ENCODE measurements around the gene PDRG1.

- TF ChIP-seq EZH2 (IDR thresholded peaks at IDR 0.05; ENCODE audit: borderline replicate concordance, low read depth, low read length, severe bottlenecking) (no peak), CTCF (IDR thresholded peaks at IDR 0.05; ENCODE audit: borderline replicate concordance, extremely low read depth, low read length, poor library complexity, severe bottlenecking) (no peak)
These were observed 54.3 kb downstream of the PDRG1 start for GRCh38 chr20:31897541-31897940.
